ENCODE results near the gene CREBRF. TPM values are rescaled to one million over a fixed set of nuclear protein-coding genes. Genes with fewer than 3 reads are reported as not detected.

The CREBRF gene
- polyA plus RNA-seq (2013), result 41.4 TPM

GRCh38 chr5:173055983-173056782, at the start of gene CREBRF:
CREBRF (plus strand) TSS chr5:173056352; CDS start chr5:173080776, 24,424 bp downstream.
- DNase-seq, result peak; percentile 97 to 98 (median 97)
- no peaks in the 10 kb centered on the region for H3K9me3 ChIP-seq (ENCODE audit: control extremely low read depth in 1 of 5, control insufficient read depth in 4 of 5, insufficient read depth in 2 of 5, low read depth in 1 of 5, low read length in 4 of 5)
- H3K36me3 ChIP-seq (ENCODE audit: control insufficient read depth in 4 of 4, insufficient read depth in 4 of 4, low read length in 3 of 4), result peaks cover 0 to 4% (median 3%) of the 10 kb centered on the region in 4 experiments
- CTCF ChIA-PET, result interaction anchor here (1.5 to 1.7 kb wide), 2 partner anchors 14 to 21 kb away, joined by 5 to 6 read pairs; no protein-coding TSS in a partner anchor
- peak within 1 kb of the TSS; percentile 88 to 94 for H3K27ac ChIP-seq (ENCODE audit: insufficient read depth in 1 of 2, low read depth in 1 of 2, low read length in 2 of 2, poor library complexity in 1 of 2, severe bottlenecking in 2 of 2)
- POLR2A ChIA-PET, result interaction anchor here (1.4 to 1.5 kb wide), 2 partner anchors 21 to 72 kb away, joined by 8 to 15 read pairs; partner anchors contain the start of gene ATP6V0E1
- peaks cover 10 to 27% (median 19%) of the 10 kb centered on the region in 4 experiments for H3K4me1 ChIP-seq (ENCODE audit: control extremely low read depth in 1 of 4, control insufficient read depth in 4 of 4, insufficient read depth in 4 of 4, low read length in 3 of 4)
- peak within 1 kb of the TSS; percentile 87 to 99 (median 92) for H3K4me3 ChIP-seq (ENCODE audit: control insufficient read depth in 1 of 7, extremely low read depth in 1 of 7, insufficient read depth in 4 of 7, low read depth in 2 of 7, low read length in 6 of 7)
- WGBS (ENCODE audit: insufficient coverage), result 0% methylated on average over 42 of the region's 74 CpGs
- no peaks in the 10 kb centered on the region for H3K27me3 ChIP-seq (replicated peaks in 2 of 5; ENCODE audit: control insufficient read depth in 4 of 5, insufficient read depth in 5 of 5, low read length in 4 of 5)

- peaks cover 0 to 9% (median 0%) of the 10 kb centered on the region in 4 experiments for H3K36me3 ChIP-seq (ENCODE audit: control insufficient read depth in 4 of 4, insufficient read depth in 4 of 4, low read length in 3 of 4)
- no peaks in the 10 kb centered on the region for H3K9me3 ChIP-seq (ENCODE audit: control extremely low read depth in 1 of 5, control insufficient read depth in 4 of 5, insufficient read depth in 2 of 5, low read depth in 1 of 5, low read length in 4 of 5)
- WGBS (ENCODE audit: insufficient coverage), result 94% methylated on average over 6 of the region's 6 CpGs
- H3K4me3 ChIP-seq (ENCODE audit: control insufficient read depth in 1 of 7, extremely low read depth in 1 of 7, insufficient read depth in 4 of 7, low read depth in 2 of 7, low read length in 6 of 7), result no peak overlapping the region
- ChIA-PET POLR2A (no interaction called here), CTCF (interaction anchor here (0.9 to 1.4 kb wide), 8 partner anchors 9 to 321 kb away, joined by 3 to 4 read pairs (median 4); no protein-coding TSS in a partner anchor)
- no peak overlapping the region for H3K27ac ChIP-seq (ENCODE audit: insufficient read depth in 1 of 2, low read depth in 1 of 2, low read length in 2 of 2, poor library complexity in 1 of 2, severe bottlenecking in 2 of 2)
- no peaks in the 10 kb centered on the region for H3K27me3 ChIP-seq (replicated peaks in 2 of 5; ENCODE audit: control insufficient read depth in 4 of 5, insufficient read depth in 5 of 5, low read length in 4 of 5)
- H3K4me1 ChIP-seq (ENCODE audit: control extremely low read depth in 1 of 4, control insufficient read depth in 4 of 4, insufficient read depth in 4 of 4, low read length in 3 of 4), result peaks cover 0 to 10% (median 2%) of the 10 kb centered on the region in 4 experiments
- no peak for DNase-seq
Observed at GRCh38 chr5:173010021-173010420, 46.1 kb upstream of the CREBRF start.

- DNase-seq, result peak in 1 of 3 donors; percentile 20
- H3K27me3 ChIP-seq (replicated peaks in 2 of 5; ENCODE audit: control insufficient read depth in 4 of 5, insufficient read depth in 5 of 5, low read length in 4 of 5), result no peaks in the 10 kb centered on the region
- peaks cover 0 to 10% (median 2%) of the 10 kb centered on the region in 4 experiments for H3K4me1 ChIP-seq (ENCODE audit: control extremely low read depth in 1 of 4, control insufficient read depth in 4 of 4, insufficient read depth in 4 of 4, low read length in 3 of 4)
- WGBS (ENCODE audit: insufficient coverage), result 86% methylated on average over 7 of the region's 11 CpGs
- ChIA-PET POLR2A (no interaction called here), CTCF (interaction anchor here (0.6 to 1.4 kb wide), 10 partner anchors 8 to 548 kb away, joined by 3 to 5 read pairs (median 4); no protein-coding TSS in a partner anchor)
- peaks cover 0 to 9% (median 0%) of the 10 kb centered on the region in 4 experiments for H3K36me3 ChIP-seq (ENCODE audit: control insufficient read depth in 4 of 4, insufficient read depth in 4 of 4, low read length in 3 of 4)
- no peak overlapping the region for H3K27ac ChIP-seq (ENCODE audit: insufficient read depth in 1 of 2, low read depth in 1 of 2, low read length in 2 of 2, poor library complexity in 1 of 2, severe bottlenecking in 2 of 2)
- H3K4me3 ChIP-seq (ENCODE audit: control insufficient read depth in 1 of 7, extremely low read depth in 1 of 7, insufficient read depth in 4 of 7, low read depth in 2 of 7, low read length in 6 of 7), result no peak overlapping the region
- no peaks in the 10 kb centered on the region for H3K9me3 ChIP-seq (ENCODE audit: control extremely low read depth in 1 of 5, control insufficient read depth in 4 of 5, insufficient read depth in 2 of 5, low read depth in 1 of 5, low read length in 4 of 5)
Observed at GRCh38 chr5:173010547-173011464, 45.3 kb upstream of the CREBRF start.

- Histone ChIP-seq H3K36me3 (ENCODE audit: control insufficient read depth in 4 of 4, insufficient read depth in 4 of 4, low read length in 3 of 4) (peaks cover 0 to 9% (median 0%) of the 10 kb centered on the region in 4 experiments), H3K9me3 (ENCODE audit: control extremely low read depth in 1 of 5, control insufficient read depth in 4 of 5, insufficient read depth in 2 of 5, low read depth in 1 of 5, low read length in 4 of 5) (no peaks in the 10 kb centered on the region), H3K27me3 (replicated peaks in 2 of 5; ENCODE audit: control insufficient read depth in 4 of 5, insufficient read depth in 5 of 5, low read length in 4 of 5) (no peaks in the 10 kb centered on the region), H3K4me1 (ENCODE audit: control extremely low read depth in 1 of 4, control insufficient read depth in 4 of 4, insufficient read depth in 4 of 4, low read length in 3 of 4) (peaks cover 0 to 14% (median 2%) of the 10 kb centered on the region in 4 experiments), H3K27ac (ENCODE audit: insufficient read depth in 1 of 2, low read depth in 1 of 2, low read length in 2 of 2, poor library complexity in 1 of 2, severe bottlenecking in 2 of 2) (no peak overlapping the region), H3K4me3 (ENCODE audit: control insufficient read depth in 1 of 7, extremely low read depth in 1 of 7, insufficient read depth in 4 of 7, low read depth in 2 of 7, low read length in 6 of 7) (no peak overlapping the region)
- 93% methylated on average over 3 of the region's 4 CpGs for WGBS (ENCODE audit: insufficient coverage)
- ChIA-PET CTCF (interaction anchor here (0.6 kb wide), 1 partner anchor 8 kb away, joined by 4 read pairs; no protein-coding TSS in a partner anchor), POLR2A (no interaction called here)
- DNase-seq, result no peak
Observed at GRCh38 chr5:173011566-173011965, 44.6 kb upstream of the CREBRF start.

- CTCF ChIA-PET, result interaction anchor here (1.3 kb wide), 1 partner anchor 16 kb away, joined by 3 read pairs; no protein-coding TSS in a partner anchor
- 93% methylated on average over 3 of the region's 4 CpGs for WGBS (ENCODE audit: insufficient coverage)
Observed at GRCh38 chr5:173012882-173013281, 43.3 kb upstream of the CREBRF start.

GRCh38 chr5:173014671-173015070, 41.5 kb upstream of the CREBRF start:
- Histone ChIP-seq H3K4me3 (ENCODE audit: control insufficient read depth in 1 of 7, extremely low read depth in 1 of 7, insufficient read depth in 4 of 7, low read depth in 2 of 7, low read length in 6 of 7) (no peak overlapping the region), H3K27me3 (replicated peaks in 2 of 5; ENCODE audit: control insufficient read depth in 4 of 5, insufficient read depth in 5 of 5, low read length in 4 of 5) (no peaks in the 10 kb centered on the region), H3K36me3 (ENCODE audit: control insufficient read depth in 4 of 4, insufficient read depth in 4 of 4, low read length in 3 of 4) (peaks cover 0 to 14% (median 2%) of the 10 kb centered on the region in 4 experiments), H3K27ac (ENCODE audit: insufficient read depth in 1 of 2, low read depth in 1 of 2, low read length in 2 of 2, poor library complexity in 1 of 2, severe bottlenecking in 2 of 2) (no peak overlapping the region), H3K9me3 (ENCODE audit: control extremely low read depth in 1 of 5, control insufficient read depth in 4 of 5, insufficient read depth in 2 of 5, low read depth in 1 of 5, low read length in 4 of 5) (no peaks in the 10 kb centered on the region), H3K4me1 (ENCODE audit: control extremely low read depth in 1 of 4, control insufficient read depth in 4 of 4, insufficient read depth in 4 of 4, low read length in 3 of 4) (peaks cover 0 to 5% (median 0%) of the 10 kb centered on the region in 4 experiments)
- DNase-seq, result no peak
- WGBS (ENCODE audit: insufficient coverage), result 100% methylated on average over 4 of the region's 4 CpGs
- ChIA-PET CTCF (interaction anchor here (1.0 to 2.2 kb wide), 2 partner anchors 15 to 51 kb away, joined by 4 to 6 read pairs; no protein-coding TSS in a partner anchor), POLR2A (interaction anchor here (0.5 kb wide), 1 partner anchor 8 kb away, joined by 3 read pairs; no protein-coding TSS in a partner anchor)

More at GRCh38 chr5:173012882-173013281, 43.3 kb upstream of the CREBRF start:
- POLR2A ChIA-PET, result no interaction called here
- H3K4me3 ChIP-seq (ENCODE audit: control insufficient read depth in 1 of 7, extremely low read depth in 1 of 7, insufficient read depth in 4 of 7, low read depth in 2 of 7, low read length in 6 of 7), result no peak overlapping the region
- no peak for DNase-seq
- no peaks in the 10 kb centered on the region for H3K27me3 ChIP-seq (replicated peaks in 2 of 5; ENCODE audit: control insufficient read depth in 4 of 5, insufficient read depth in 5 of 5, low read length in 4 of 5)
- peaks cover 0 to 9% (median under 1%) of the 10 kb centered on the region in 4 experiments for H3K4me1 ChIP-seq (ENCODE audit: control extremely low read depth in 1 of 4, control insufficient read depth in 4 of 4, insufficient read depth in 4 of 4, low read length in 3 of 4)
- peaks cover 0 to 9% (median 0%) of the 10 kb centered on the region in 4 experiments for H3K36me3 ChIP-seq (ENCODE audit: control insufficient read depth in 4 of 4, insufficient read depth in 4 of 4, low read length in 3 of 4)
- H3K9me3 ChIP-seq (ENCODE audit: control extremely low read depth in 1 of 5, control insufficient read depth in 4 of 5, insufficient read depth in 2 of 5, low read depth in 1 of 5, low read length in 4 of 5), result no peaks in the 10 kb centered on the region
- H3K27ac ChIP-seq (ENCODE audit: insufficient read depth in 1 of 2, low read depth in 1 of 2, low read length in 2 of 2, poor library complexity in 1 of 2, severe bottlenecking in 2 of 2), result no peak overlapping the region
